MCF 10A (cell line): Measurements from ENCODE around the gene XRCC1. TPM values are rescaled to one million over a fixed set of nuclear protein-coding genes. Genes with fewer than 3 reads are reported as not detected.
A peak's percentile ranks its signal among the peaks of the same experiment; 100 is the strongest.

Source experiments
- BruUV-seq: library from RNA; stranded (reverse); fragments of 400-500 nt; replicated peaks from 2 replicates; lab custom pipeline; 2021; lab: Mats Ljungman, UMichigan
- CTCF ChIA-PET: fragments of 300-600 bp; sonication (Branson Sonifier 250); formaldehyde crosslinking; extraction: SDS; loops from one replicate; lab custom pipeline; 2021; ENCODE audit warnings: antibody characterized with exemption, inconsistent platforms; lab: Yijun Ruan, JAX
- POLR2A ChIA-PET: fragments of 300-600, 350-650 bp; sonication (Branson Sonifier 250); formaldehyde crosslinking; extraction: SDS; loops from one replicate; lab custom pipeline; 2020; ENCODE audit warnings: antibody characterized with exemption, inconsistent platforms; lab: Yijun Ruan, JAX
- DNase-seq: peaks from one replicate; pipeline ENCODE4 v3.0.0-alpha.2; 2018; ENCODE audit not compliant: unreplicated experiment
- H3K27ac Mint-ChIP-seq: one replicate; pipeline ENCODE4 v1.8.0; 2022; ENCODE audit warnings: mild to moderate bottlenecking, low read depth, mixed read lengths; ENCODE audit not compliant: unreplicated experiment
- H3K27me3 Mint-ChIP-seq: one replicate; pipeline ENCODE4 v1.8.0; 2022; ENCODE audit warnings: mixed read lengths; ENCODE audit not compliant: insufficient read depth, unreplicated experiment
- H3K36me3 Mint-ChIP-seq: one replicate; pipeline ENCODE4 v1.8.0; 2022; ENCODE audit warnings: mild to moderate bottlenecking, moderate library complexity, mixed read lengths; ENCODE audit not compliant: insufficient read depth, unreplicated experiment
- H3K4me1 Mint-ChIP-seq: one replicate; pipeline ENCODE4 v1.8.0; 2022; ENCODE audit warnings: mixed read lengths; ENCODE audit not compliant: insufficient read depth, unreplicated experiment
- H3K4me3 Mint-ChIP-seq: one replicate; pipeline ENCODE4 v1.8.0; 2022; ENCODE audit warnings: mild to moderate bottlenecking, moderate library complexity, mixed read lengths; ENCODE audit not compliant: unreplicated experiment
- H3K9me3 Mint-ChIP-seq: one replicate; pipeline ENCODE4 v1.8.0; 2022; ENCODE audit warnings: mixed read lengths; ENCODE audit not compliant: unreplicated experiment
- intact Hi-C: fragments of 100-400 bp; cut with micrococcal nuclease; formaldehyde crosslinking; loops from 2 replicates; pipeline ENCODE4 v1.14.1; 2022
- total RNA-seq: library from RNA; stranded (reverse); gene quantifications from 2 replicates; pipeline ENCODE4 v1.2.3, GENCODE V29; 2022
- TF ChIP-seq, protein P1 (sequence below): fragments of 200-600 bp; IDR thresholded peaks from one replicate; pipeline ENCODE4 v1.8.0; 2022; ENCODE audit warnings: antibody characterized with exemption, mild to moderate bottlenecking; ENCODE audit not compliant: unreplicated experiment

Gene XRCC1
- total RNA-seq, 1 experiment from 2014 or later: 20.6 TPM

DNA sequence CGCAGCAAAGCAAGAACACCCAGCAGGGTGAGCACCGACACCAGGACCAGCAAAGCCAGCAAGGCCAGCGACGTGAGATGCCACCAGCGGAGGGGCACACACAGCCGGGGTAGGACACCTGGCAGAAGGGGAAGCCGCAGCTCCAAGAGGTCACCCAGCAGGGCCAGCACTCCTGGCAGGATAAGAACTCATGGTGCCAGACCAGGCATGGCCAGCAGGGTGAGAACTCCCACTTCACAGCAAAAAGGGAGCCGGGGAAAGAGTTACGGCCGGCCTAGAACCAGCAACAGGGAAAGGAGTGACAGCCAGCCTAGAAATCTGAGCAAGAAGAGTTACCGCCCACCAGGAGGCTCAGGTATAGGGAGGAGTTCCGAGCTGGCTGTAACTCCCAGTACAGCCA lies 37.0 kb upstream of the XRCC1 start:
- POLR2A ChIA-PET: interaction anchor here (0.6 kb wide), 1 partner anchor 522 kb away, joined by 3 read pairs; no protein-coding TSS in a partner anchor
- CTCF ChIA-PET: no interaction called here
- peak overlapping the region; percentile 77 for H3K27ac Mint-ChIP-seq
- H3K4me1 Mint-ChIP-seq: peaks cover 2% of the 10 kb centered on the region
- intact Hi-C loops: no loop called here
- BruUV-seq: no TSS peak
- no peaks in the 10 kb centered on the region for H3K9me3 Mint-ChIP-seq
- no peak overlapping the region for H3K4me3 Mint-ChIP-seq
- no peak for DNase-seq
- TF ChIP-seq, protein P1, sequence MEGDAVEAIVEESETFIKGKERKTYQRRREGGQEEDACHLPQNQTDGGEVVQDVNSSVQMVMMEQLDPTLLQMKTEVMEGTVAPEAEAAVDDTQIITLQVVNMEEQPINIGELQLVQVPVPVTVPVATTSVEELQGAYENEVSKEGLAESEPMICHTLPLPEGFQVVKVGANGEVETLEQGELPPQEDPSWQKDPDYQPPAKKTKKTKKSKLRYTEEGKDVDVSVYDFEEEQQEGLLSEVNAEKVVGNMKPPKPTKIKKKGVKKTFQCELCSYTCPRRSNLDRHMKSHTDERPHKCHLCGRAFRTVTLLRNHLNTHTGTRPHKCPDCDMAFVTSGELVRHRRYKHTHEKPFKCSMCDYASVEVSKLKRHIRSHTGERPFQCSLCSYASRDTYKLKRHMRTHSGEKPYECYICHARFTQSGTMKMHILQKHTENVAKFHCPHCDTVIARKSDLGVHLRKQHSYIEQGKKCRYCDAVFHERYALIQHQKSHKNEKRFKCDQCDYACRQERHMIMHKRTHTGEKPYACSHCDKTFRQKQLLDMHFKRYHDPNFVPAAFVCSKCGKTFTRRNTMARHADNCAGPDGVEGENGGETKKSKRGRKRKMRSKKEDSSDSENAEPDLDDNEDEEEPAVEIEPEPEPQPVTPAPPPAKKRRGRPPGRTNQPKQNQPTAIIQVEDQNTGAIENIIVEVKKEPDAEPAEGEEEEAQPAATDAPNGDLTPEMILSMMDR: no peak
- peaks cover 7% of the 10 kb centered on the region for H3K36me3 Mint-ChIP-seq
- H3K27me3 Mint-ChIP-seq: no peaks in the 10 kb centered on the region

DNA sequence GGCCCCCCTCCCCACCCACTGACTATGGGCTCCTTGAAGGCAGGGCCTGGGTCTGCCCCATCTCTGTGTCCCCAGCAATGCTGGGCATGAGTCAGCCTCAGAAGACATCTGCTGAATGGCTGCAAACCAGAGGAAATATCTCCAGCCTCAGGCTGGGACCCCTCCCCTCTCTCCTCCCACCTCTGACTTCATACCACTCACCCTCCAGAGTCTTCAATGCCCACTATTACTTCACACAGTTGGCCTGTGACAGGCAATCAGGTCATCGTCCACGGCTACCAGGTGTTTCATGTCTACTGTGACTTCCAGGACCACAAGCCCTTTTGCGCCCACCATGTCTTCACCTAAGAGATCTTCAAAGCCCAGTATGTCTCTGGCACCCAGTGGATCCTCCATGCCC lies 36.5 kb upstream of the XRCC1 start, which contains the start of gene SRRM5:
Gene SRRM5, plus strand, starts transcription at position 301 of the 400 bp plus-strand sequence. Its CDS starts 34 bp downstream, at position 335.
- Mint-ChIP-seq H3K36me3 (peaks cover 7% of the 10 kb centered on the region), H3K4me1 (peaks cover 7% of the 10 kb centered on the region), H3K4me3 (no peak within 1 kb of the TSS), H3K27ac (peak within 1 kb of the TSS; percentile 81), H3K9me3 (no peaks in the 10 kb centered on the region), H3K27me3 (no peaks in the 10 kb centered on the region)
- BruUV-seq: no TSS peak
- POLR2A ChIA-PET: no interaction called here
- DNase-seq: no peak
- intact Hi-C loops: no loop called here
- CTCF ChIA-PET: no interaction called here
- TF ChIP-seq, protein P1: no peak

DNA sequence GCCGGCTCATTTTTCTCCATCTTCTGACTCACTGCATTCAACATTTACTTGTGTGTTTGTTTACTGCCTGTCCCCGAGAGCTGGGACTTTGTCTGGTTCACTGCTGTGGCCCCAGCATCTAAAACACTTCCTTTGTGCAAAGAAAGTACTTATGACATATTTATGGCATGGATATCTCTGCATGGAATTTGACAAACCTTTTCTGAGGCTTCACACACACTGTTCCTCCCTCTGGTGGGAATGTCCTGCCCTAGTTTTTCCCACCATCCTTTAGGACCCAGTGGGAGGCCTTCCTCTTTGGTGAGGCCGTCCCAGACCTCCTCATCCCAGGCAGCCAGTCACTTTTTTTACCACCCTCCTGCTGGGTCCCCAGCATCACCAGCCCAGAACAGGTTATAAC lies 35.2 kb upstream of the XRCC1 start:
- CTCF ChIA-PET: interaction anchor here (0.6 kb wide), 1 partner anchor 155 kb away, joined by 3 read pairs; no protein-coding TSS in a partner anchor
- peaks cover 9% of the 10 kb centered on the region for H3K4me1 Mint-ChIP-seq
- BruUV-seq: no TSS peak
- peak overlapping the region; percentile 81 for H3K27ac Mint-ChIP-seq
- no peaks in the 10 kb centered on the region for H3K9me3 Mint-ChIP-seq
- POLR2A ChIA-PET: interaction anchor here (0.7 kb wide), 1 partner anchor 1585 kb away, joined by 3 read pairs; no protein-coding TSS in a partner anchor
- H3K36me3 Mint-ChIP-seq: peaks cover 7% of the 10 kb centered on the region
- no peaks in the 10 kb centered on the region for H3K27me3 Mint-ChIP-seq
- no peak for DNase-seq
- TF ChIP-seq, protein P1: no peak
- intact Hi-C loops: no loop called here
- H3K4me3 Mint-ChIP-seq: no peak overlapping the region

DNA sequence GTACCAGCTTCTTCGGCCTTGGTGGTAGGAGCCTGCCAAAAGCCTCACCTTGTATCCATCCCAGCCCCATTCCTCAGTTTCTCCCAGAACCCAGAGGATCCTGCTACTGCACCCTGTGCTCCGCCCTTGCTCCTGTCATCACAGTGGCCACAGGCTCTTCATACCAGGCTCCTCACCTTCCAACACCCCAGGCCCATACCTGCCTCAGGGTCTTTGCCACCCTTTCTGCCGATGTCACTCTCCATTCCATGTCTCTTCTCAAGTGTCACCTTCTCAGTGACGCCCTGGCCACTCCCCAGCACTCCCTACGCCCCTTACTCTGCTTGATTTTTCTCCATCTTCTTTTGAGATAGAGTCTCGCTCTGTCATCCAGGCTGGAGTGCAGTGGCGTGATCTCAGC lies 34.5 kb upstream of the XRCC1 start:
- BruUV-seq: no TSS peak
- DNase-seq: no peak
- H3K36me3 Mint-ChIP-seq: peaks cover 7% of the 10 kb centered on the region
- no peaks in the 10 kb centered on the region for H3K27me3 Mint-ChIP-seq
- H3K27ac Mint-ChIP-seq: no peak overlapping the region
- intact Hi-C loops: no loop called here
- ChIA-PET POLR2A (interaction anchor here (1.0 kb wide), 1 partner anchor 14 kb away, joined by 3 read pairs; the partner anchor contains the start of genes IRGQ and ZNF576), CTCF (interaction anchor here (0.6 kb wide), 1 partner anchor 280 kb away, joined by 5 read pairs; no protein-coding TSS in a partner anchor)
- TF ChIP-seq, protein P1: no peak
- H3K4me1 Mint-ChIP-seq: peaks cover 9% of the 10 kb centered on the region
- H3K9me3 Mint-ChIP-seq: no peaks in the 10 kb centered on the region
- H3K4me3 Mint-ChIP-seq: no peak overlapping the region
